Thoracic aorta (tissue), 2 donors: ENCODE measurements around the gene MXD1. TPM values are rescaled to one million over a fixed set of nuclear protein-coding genes. Genes with fewer than 3 reads are reported as not detected.

Experiments used
- ATAC-seq: fragments of 150-250 bp; one replicate; pipeline ENCODE4 v1.8.0; 2017; ENCODE audit warnings: low read depth; ENCODE audit not compliant: insufficient number of reproducible peaks, low FRiP score
- DNase-seq: peaks from one replicate; pipeline ENCODE4 v3.0.0-alpha.2; 2020; ENCODE audit warnings: low spot score
- H3K27ac ChIP-seq, 2 donors: fragments of 200-600 bp; sonication (generic); 1 replicate in 1 of 2; 2 replicates in 1 of 2; pipeline ENCODE4 v1.5.1; 2016; ENCODE audit warnings: mild to moderate bottlenecking in 2 of 2, moderate library complexity in 2 of 2
- H3K27me3 ChIP-seq: fragments of 200-600 bp; sonication (generic); replicated peaks from 2 replicates; pipeline ENCODE4 v1.6.0; 2016; ENCODE audit warnings: mild to moderate bottlenecking; ENCODE audit not compliant: insufficient read depth
- H3K36me3 ChIP-seq: fragments of 200-600 bp; sonication (generic); one replicate; pipeline ENCODE4 v1.5.1; 2016
- H3K4me1 ChIP-seq, 2 donors: fragments of 200-600 bp; sonication (generic); 1 replicate in 1 of 2; 2 replicates in 1 of 2; pipeline versions ENCODE4 v1.5.1 to v1.6.0; 2016; ENCODE audit warnings: low read depth in 2 of 2, mild to moderate bottlenecking in 1 of 2; ENCODE audit not compliant: control insufficient read depth in 1 of 2
- H3K4me3 ChIP-seq: fragments of 200-600 bp; sonication (generic); 2 replicates; pipeline ENCODE4 v1.5.1; 2016; ENCODE audit warnings: mild to moderate bottlenecking
- H3K9me3 ChIP-seq: fragments of 200-600 bp; sonication (generic); 2 replicates; pipeline ENCODE4 v1.5.1; 2016
- total RNA-seq, 2 donors: library from RNA; depleted of rRNA; stranded (reverse); fragments of >200 nt; gene quantifications; one replicate each; pipeline versions ENCODE4 v1.1.0 to v1.2.3, GENCODE V29; 2016
- TF ChIP-seq, protein P1 (sequence below): fragments of 200-600 bp; sonication (generic); IDR thresholded peaks from one replicate; pipeline ENCODE4 v1.5.1; 2019; ENCODE audit warnings: antibody characterized with exemption

The MXD1 gene
- total RNA-seq, 2 donors from 2014 or later, result 13.8 to 28.4 TPM

GRCh38 chr2:69973335-69973735 is 58.4 kb downstream of the MXD1 start:
- ATAC-seq, result no peak
- Histone ChIP-seq H3K9me3 (no peaks in the 10 kb centered on the region), H3K27ac (no peak overlapping the region), H3K36me3 (no peaks in the 10 kb centered on the region), H3K4me1 (no peaks in the 10 kb centered on the region), H3K4me3 (no peak overlapping the region), H3K27me3 (no peaks in the 10 kb centered on the region)
- TF ChIP-seq, protein P1, sequence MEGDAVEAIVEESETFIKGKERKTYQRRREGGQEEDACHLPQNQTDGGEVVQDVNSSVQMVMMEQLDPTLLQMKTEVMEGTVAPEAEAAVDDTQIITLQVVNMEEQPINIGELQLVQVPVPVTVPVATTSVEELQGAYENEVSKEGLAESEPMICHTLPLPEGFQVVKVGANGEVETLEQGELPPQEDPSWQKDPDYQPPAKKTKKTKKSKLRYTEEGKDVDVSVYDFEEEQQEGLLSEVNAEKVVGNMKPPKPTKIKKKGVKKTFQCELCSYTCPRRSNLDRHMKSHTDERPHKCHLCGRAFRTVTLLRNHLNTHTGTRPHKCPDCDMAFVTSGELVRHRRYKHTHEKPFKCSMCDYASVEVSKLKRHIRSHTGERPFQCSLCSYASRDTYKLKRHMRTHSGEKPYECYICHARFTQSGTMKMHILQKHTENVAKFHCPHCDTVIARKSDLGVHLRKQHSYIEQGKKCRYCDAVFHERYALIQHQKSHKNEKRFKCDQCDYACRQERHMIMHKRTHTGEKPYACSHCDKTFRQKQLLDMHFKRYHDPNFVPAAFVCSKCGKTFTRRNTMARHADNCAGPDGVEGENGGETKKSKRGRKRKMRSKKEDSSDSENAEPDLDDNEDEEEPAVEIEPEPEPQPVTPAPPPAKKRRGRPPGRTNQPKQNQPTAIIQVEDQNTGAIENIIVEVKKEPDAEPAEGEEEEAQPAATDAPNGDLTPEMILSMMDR, result no peak
- no peak for DNase-seq

- H3K27me3 ChIP-seq, result no peaks in the 10 kb centered on the region
- ATAC-seq, result no peak
- no peaks in the 10 kb centered on the region for H3K9me3 ChIP-seq
- peaks cover 1 to 3% of the 10 kb centered on the region in 2 donors for H3K4me1 ChIP-seq
- H3K36me3 ChIP-seq, result no peaks in the 10 kb centered on the region
- no peak overlapping the region for H3K4me3 ChIP-seq
- TF ChIP-seq, protein P1, result no peak
- DNase-seq, result no peak
- no peak overlapping the region for H3K27ac ChIP-seq
These were observed 60.4 kb downstream of the MXD1 start for GRCh38 chr2:69975136-69975852.

- Histone ChIP-seq H3K9me3 (no peaks in the 10 kb centered on the region), H3K27ac (no peak overlapping the region), H3K4me1 (peaks cover 5% of the 10 kb centered on the region in 2 donors), H3K4me3 (no peak overlapping the region), H3K27me3 (no peaks in the 10 kb centered on the region), H3K36me3 (no peaks in the 10 kb centered on the region)
- DNase-seq (no peak), ATAC-seq (no peak)
- TF ChIP-seq, protein P1, result no peak
These were observed 61.0 kb downstream of the MXD1 start for GRCh38 chr2:69975853-69976462.

- Histone ChIP-seq H3K9me3 (no peaks in the 10 kb centered on the region), H3K27me3 (no peaks in the 10 kb centered on the region), H3K36me3 (no peaks in the 10 kb centered on the region), H3K27ac (no peak overlapping the region), H3K4me1 (peaks cover 5% of the 10 kb centered on the region in 2 donors), H3K4me3 (no peak overlapping the region)
- DNase-seq, result no peak
- ATAC-seq, result no peak
- TF ChIP-seq, protein P1, result no peak
These were observed 62.3 kb downstream of the MXD1 start for GRCh38 chr2:69977186-69977585.

DNA sequence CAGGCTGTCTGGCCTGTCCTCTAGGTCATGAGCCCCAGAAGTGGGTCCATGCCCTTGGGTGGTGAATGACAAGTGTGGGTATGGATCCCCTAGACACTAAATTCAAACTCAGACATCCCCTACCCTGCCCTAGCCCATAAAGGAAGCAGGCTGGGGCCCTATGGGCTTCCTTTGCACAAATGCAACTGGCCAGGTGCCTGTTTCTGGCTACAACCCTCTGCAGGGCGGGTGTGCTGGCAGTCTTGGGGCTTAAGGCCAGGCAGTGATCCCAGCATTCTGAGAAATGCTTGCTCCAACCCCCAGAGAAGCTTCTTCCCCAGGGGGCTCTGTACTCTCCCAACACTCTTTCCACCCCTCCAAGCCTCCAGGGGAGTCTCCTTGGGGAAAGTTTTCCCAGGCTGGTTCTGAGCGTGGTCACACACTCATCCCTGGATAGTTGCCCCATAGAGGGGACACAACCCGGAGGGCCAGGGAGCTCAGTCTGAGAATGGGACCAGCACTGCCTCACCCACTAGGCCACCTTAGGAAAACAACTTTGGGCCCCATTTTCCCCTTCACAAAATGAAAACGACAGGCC is 63.1 kb downstream of the MXD1 start:
- DNase-seq, result no peak
- ATAC-seq, result no peak

More for the DNA sequence above, 63.1 kb downstream of the MXD1 start:
- Histone ChIP-seq H3K27ac (no peak overlapping the region), H3K27me3 (no peaks in the 10 kb centered on the region), H3K36me3 (no peaks in the 10 kb centered on the region), H3K4me1 (peaks cover 5% of the 10 kb centered on the region in 2 donors), H3K4me3 (no peak overlapping the region), H3K9me3 (no peaks in the 10 kb centered on the region)
- TF ChIP-seq, protein P1, result no peak
